Stimulated activated CD8-positive, alpha-beta memory T cell treated with anti-CD3 and anti-CD28 coated beads, Interleukin-15, amount 100 ng/mL, for 4 hours (primary cell): ENCODE results near the gene IGF2R.

Experiments used
- DNase-seq, 2 donors: peaks; one replicate each; pipeline ENCODE4 v3.0.0-alpha.2; 2020; ENCODE audit warnings: low read depth in 2 of 2

The IGF2R gene

DNA sequence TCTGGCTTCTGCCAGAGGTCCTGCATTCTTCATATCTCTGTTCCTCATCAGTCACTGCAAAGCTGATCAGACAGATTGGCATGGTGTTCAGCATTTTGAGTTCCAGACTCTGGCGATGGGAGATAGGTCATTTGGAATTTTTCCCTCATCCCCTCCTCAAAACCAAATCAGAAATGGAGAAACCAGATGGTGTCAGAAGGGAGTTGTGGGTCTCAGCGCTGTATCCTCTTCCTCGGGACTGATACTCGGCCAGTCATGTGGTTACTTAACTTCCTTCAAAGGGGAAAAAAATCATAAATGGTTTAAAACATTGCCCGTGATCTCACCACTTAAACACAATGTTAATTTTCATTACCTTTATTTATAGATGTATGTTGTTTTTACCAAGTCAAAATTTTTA is 75.8 kb downstream of the IGF2R start:
- DNase-seq: no peak

DNA sequence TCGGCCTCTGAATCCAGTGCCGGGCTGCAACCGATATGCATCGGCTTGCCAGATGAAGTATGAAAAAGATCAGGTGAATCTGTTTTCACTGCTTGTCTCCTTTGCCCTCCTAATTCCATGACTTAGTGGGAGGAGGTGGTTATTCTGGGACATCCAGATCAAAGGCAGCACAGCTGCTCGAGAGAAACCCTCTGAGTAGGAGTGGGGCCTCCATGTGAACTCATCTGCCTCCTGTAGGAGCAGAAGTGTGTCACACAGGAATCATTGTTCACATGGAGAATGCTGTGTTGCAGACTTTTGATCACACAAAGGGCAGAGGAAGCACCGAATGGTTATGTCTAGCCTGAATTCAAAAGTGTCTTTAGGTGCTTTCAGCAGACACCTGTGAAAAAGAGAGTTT is 79.6 kb downstream of the IGF2R start:
- no peak for DNase-seq

DNA sequence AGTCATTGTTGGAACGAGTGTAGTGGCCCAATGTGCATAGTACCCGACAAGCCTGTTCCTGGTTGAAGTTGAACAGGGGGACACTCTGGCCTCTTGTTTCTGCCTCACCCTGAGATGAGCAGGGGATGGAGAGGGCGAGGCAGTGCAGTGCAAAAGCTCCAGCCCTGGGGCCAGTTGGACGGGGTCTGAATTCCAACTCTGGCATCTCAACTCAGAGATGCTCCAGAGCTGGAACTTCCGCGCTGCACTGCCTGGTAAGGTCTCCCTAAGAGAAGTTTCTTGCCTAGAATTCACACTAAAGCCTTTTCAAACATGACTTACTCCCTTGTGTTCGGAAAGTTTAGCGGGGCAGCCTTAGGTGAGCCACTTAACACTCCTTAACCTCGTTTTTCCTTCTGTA is 80.5 kb downstream of the IGF2R start:
- DNase-seq: no peak

DNA sequence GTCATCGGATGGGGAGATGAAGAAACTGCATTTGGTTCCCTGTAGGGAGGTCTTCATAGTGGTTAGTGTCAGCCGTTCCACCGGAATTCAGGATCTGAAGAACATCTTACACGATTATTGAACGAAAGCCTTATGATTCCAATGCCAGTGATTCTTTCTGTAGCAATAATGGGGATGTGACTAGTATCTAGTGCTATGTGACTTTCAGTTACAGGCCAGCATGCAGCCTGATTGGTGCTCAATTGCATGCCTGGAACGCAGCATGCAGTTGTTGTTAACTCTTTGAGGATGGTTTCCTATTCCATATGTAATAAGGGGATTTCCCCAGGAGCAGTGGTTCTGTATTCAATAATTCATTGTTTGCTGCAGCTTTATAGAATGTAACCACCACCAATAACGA is 81.1 kb downstream of the IGF2R start:
- no peak for DNase-seq

DNA sequence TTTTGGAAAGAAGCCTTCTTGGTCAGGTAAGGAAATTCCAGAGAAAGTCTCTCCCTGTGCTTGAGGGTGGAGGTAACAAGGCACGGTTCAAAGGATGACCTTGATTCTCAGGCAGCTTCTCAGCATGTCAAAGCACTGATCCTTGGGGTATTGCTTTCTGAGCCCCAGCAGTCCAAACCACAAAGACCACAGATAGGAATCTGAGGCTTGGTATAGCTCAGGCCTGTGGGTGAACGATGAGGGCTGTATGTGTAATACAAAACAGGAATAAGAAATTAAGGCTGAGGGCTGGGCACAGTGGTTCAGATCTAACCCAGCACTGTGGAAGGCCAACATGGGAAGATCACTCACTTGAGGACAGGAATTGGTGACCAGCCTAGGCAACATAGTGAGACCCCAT is 82.5 kb downstream of the IGF2R start:
- DNase-seq: no peak

DNA sequence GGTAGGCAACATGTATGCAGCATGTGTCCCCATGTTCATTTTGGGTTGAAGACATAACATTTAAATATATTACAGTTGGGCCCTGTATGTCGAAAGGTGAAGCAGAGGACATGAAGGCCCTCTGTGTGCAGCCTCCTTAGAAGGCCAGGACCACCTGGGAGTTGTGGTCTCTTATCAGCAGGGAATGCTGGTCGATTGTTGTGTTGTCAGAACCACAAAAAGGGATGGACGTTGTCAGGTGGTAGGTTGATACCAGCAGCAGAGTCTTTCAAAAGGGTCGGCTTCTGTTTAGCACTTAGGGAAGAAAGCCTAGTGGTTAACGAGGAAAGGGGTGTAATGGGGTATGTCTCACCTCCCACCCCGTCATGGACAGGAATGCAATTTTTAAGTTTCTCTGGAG is 85.4 kb downstream of the IGF2R start:
- DNase-seq: no peak

DNA sequence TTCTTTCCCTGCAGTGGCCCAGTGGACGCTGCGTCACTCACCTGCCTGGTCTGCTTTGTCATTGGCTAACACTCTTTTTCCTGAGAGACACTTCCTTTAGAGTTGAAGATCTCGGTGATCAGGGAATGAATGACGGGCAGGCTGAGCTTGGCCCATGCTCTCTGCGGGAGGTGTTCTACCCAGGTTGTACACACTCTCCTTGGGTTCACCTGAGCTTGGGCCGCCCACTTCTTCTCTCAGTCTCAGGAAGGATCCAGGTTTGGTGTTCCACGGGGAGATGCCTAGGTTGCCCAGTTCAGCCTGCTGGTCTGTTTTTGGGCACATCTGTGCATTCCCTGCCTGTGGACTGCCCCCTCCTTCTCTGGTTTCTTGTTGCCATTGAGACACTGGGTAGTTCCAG is 86.0 kb downstream of the IGF2R start:
- no peak for DNase-seq

DNA sequence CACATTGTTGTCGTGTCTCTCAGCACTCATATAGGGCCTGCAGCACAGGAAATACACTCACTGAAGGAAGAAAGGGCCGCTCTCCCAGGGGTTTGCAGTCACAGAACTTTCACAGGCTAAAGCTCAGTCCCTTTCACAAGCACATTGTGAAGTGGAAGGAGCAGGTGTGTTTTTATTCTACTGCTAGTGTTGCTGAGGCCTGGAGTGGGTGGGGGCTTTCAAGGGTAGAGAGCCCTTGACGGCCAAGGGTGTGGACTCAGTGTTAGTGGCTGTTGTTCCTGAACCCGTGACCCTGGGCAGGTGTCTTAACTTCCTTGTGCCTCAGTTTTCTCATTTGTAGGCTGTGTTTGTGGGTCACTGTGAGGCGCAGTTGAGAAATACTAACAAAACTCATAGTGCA is 86.5 kb downstream of the IGF2R start:
- no peak for DNase-seq

DNA sequence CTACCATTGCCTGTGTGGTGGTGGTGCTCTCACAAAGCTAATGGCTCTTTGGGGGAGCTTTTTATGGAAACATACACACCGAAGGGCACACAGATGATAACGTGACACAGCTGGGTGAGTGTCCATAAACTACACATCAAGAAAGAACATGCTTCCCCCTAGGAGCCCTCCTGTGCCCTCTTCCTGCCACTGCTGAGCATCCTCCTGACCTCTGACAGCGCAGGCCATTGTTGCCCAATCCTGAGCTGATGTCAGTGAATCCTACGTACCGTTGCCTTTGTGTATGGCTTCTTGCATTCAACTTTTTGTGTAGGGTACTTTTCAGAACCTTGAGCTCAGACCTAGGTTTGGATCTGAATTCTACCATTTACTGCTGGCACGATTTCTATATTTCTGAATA is 86.9 kb downstream of the IGF2R start:
- no peak for DNase-seq

DNA sequence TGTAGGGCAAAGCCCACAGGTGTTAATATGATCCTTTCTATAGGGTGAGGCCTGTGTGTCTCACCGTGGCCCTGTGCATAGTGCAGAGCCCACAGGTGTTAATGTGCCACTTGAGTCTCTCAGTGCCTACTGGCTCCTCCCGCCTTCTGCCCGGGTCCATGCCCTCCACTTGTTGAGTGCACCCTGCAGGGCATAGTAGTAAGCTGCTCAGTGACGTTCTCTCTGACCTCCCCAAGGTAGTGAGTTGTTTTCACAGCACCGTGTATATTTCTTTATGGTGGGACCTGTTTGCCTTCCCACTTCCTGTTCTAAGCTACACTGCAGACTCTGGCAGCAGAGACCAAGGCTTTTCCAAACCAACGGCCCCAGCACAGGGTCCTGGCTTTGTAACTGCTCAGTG is 88.2 kb downstream of the IGF2R start:
- DNase-seq: no peak

DNA sequence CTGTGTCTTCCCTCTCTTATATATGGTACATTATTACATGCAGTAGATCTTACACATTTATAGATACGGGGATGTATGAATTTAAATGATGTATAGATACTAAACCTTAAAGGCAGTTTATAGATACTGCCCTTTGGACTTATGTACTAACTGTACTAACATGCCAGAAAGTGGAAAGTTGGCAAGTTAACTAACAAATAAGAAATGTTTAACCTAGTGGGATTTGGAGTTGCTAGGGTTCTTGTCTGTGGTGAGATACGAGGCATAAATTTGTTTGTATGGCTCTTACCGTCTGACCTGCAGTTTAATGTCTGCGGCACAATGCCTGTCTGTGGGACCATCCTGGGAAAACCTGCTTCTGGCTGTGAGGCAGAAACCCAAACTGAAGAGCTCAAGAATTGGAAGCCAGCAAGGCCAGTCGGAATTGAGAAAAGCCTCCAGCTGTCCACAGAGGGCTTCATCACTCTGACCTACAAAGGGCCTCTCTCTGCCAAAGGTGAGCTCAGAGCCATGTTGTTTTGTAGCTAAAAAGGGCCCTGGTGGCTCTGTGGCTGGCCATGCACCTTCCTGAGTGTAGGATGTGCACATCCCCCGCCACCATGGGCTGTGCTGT is 89.8 kb downstream of the IGF2R start:
- no peak for DNase-seq

DNA sequence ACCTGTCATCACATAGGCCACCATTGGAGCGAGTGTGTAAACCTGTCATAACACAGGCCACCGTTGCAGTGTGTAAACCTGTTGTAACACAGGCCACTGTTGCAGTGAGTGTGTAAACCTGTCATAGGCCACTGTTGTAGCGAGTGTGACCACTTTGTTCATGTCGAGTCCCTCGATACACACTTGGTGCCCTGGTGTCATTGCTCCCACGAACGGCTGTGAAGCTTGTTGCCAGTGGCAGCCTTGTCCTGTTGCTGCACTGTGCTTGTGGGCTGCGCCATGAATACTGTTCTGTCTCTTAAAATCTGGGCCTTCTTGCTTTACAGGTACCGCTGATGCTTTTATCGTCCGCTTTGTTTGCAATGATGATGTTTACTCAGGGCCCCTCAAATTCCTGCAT is 91.3 kb downstream of the IGF2R start:
- no peak for DNase-seq

DNA sequence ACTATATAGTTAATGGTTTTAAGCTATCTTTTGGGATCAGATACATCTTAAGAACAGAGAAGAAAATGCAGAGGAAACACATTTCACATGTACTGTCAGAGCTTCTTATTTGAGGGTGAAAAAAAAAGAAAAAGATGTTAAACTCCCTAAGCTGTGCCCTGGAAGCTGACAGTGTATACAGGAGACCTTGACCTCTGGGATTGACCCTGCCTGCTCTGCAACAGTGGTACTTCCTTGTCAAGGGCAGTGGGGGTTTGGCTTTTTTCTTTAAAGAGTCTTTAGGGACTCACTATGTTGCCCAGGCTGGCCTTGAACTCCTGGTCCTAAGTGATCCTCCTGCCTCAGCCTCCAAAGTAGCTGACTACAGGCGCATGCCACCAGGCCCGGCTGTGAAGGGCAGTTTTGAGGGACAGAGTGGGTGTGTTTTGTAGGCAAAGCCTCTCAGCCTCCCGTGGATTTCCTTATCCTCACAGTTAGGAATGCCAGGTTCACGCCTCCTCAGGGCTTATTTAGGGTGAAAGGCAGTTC is 92.1 kb downstream of the IGF2R start:
- DNase-seq: no peak

DNA sequence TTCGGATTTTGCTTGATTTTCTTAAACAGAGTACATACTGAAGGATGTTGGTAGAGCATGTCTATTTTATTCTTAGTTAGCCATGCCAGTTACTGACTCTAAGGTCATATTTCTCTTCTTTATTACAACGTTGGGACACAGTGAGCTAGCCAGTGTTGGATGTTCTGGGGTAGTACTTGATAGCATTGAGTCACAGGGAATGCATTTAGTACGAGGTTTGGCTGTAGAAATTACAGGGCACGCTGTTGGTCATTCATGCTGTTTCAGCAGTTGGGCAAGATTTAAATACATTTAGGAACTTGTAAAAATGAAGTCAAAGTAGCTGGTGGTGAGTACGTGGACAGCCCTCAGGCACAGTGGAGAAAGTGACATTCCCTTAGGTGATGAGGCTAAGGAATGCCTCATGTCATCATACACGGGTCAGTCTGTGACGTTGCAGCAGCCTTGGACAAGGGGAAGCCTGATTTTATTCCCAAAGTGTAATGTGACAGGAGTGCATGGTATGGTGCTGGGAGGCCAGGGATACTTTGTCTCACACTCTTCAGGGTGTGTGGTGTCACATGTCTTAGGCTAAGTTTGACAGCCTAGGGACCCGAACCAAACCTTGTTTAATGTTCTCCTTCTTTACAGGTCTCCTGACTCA is 95.0 kb downstream of the IGF2R start:
- DNase-seq: no peak

DNA sequence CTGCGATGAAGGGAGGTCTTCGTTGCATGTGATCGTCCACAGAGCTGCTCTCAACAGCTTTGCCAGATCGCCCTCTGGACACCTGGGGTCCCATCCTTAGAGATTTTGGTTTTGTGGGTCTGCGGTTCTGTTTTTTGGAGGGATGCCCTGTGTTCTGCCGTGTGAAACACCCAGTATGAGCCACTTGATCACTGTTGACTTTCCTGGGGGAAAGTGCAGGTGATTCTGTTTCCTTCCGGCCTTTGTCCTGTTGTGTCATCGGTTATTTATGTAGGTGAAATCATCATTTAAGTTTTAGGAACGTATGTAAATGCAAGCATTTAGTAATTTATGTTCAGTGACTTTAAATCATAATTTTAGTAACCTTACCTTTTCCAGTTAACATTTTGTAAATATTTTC is 96.3 kb downstream of the IGF2R start:
- DNase-seq: no peak

DNA sequence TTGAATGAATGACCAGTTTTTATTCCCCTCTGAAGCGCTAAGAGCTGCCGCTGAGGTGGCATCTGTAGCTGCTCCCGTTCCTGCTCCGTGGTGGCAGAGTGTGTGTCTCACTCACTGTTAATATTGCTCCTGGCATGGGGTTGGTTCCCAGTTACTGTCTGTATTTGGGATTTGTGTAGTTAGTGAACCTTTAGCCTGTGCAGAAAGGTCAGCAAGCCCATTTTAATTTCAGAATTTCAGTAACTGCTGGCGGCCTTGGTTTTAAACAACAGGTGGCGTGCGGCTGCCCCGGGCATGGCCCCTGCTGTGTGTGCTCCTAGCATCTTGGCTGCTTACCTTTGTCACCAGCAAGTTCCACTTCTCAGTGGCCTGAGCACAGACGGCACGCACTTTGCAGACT is 98.7 kb downstream of the IGF2R start:
- DNase-seq: no peak

DNA sequence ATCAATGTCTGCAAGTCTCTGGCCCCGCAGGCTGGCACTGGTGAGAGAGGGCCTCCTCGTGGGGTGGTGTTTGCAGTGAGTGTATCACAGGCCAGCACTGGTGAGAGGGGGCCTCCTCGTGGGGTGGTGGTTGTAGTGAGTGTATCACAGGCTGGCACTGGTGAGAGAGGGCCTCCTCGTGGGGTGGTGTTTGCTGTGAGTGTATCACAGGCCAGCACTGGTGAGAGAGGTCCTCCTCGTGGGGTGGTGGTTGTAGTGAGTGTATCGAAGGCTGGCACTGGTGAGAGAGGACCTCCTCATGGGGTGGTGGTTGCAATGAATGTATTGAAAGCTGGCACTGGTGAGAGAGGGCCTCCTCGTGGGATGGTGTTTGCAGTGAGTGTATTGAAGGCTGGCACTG is 99.5 kb downstream of the IGF2R start:
- DNase-seq: no peak

DNA sequence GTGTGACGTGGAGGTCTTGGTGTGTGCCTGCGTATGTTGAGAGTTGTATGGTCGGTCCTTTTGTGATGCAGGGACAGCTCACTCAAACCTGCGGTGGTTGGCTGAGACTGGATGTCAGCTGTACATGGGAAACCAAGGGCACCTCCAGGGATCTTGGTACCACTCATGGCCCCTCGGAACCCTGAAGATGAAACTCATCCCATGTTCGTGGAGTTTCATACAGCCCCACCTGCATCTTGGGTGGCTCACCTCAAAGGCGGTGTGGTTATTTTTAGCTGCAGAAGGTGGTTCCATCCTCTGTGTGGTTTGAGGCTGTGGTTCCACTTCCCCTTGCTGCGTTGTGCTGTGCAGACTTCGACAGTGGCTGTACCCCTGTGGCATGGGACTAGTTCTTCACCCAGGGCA is 100.2 kb downstream of the IGF2R start:
- no peak for DNase-seq

DNA sequence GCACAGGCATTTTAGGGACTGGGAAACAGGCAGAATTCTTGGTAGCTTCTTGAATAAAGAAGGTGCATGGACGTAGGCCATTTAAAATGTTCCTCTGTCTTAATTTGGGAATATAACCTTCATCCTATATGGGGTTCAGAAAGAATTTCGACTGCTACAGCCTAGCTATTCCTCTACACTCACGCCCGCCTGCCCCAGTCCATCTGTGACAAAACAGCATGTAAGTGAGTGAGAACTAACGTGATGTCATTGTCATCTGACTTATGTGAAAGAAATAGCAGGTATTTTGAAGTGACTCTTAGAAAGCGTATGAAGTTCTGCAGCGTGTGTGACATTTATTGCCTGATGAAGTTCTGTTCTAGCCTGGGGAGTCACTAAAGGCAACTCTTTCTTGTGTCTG is 100.6 kb downstream of the IGF2R start:
- no peak for DNase-seq

DNA sequence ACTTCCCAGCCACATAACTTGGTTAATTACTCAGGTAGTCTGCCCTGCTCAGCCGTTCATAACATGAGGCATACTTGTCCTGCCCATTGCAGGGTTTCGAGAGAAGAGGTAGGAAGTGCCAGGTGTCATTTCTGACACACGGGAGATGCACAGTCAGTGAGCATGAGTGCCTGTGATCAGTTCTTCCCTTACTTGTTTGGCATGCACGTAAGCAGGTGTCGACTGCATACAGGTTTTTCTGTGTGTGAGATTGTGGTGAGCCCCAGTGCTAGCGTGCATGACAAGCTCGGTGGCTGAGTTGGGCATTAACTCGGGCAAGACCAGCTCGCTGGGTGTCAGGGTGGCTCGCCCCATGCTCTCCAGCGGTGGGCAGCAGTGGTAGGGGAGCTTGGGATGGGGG is 101.5 kb downstream of the IGF2R start:
- DNase-seq: no peak

DNA sequence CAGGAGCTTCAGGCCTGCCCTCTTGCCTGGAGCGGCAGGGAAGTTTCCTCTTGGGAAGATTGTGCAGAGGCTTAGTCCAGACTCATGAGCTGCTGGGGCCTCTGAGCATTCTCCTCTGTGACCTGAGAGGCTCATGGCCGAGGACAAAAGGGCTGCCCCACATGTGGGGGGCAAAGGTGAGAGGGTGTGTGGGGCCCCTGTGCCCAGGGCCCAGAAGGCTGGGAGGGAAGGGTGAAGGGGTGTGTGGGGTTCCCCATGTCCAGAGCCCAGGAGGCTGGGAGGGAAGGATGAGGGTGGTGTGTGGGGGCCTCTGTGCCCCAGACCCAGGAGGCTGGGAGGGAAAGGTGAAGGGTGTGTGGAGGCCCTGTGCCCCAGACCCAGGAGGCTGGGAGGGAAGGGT is 101.9 kb downstream of the IGF2R start:
- no peak for DNase-seq

DNA sequence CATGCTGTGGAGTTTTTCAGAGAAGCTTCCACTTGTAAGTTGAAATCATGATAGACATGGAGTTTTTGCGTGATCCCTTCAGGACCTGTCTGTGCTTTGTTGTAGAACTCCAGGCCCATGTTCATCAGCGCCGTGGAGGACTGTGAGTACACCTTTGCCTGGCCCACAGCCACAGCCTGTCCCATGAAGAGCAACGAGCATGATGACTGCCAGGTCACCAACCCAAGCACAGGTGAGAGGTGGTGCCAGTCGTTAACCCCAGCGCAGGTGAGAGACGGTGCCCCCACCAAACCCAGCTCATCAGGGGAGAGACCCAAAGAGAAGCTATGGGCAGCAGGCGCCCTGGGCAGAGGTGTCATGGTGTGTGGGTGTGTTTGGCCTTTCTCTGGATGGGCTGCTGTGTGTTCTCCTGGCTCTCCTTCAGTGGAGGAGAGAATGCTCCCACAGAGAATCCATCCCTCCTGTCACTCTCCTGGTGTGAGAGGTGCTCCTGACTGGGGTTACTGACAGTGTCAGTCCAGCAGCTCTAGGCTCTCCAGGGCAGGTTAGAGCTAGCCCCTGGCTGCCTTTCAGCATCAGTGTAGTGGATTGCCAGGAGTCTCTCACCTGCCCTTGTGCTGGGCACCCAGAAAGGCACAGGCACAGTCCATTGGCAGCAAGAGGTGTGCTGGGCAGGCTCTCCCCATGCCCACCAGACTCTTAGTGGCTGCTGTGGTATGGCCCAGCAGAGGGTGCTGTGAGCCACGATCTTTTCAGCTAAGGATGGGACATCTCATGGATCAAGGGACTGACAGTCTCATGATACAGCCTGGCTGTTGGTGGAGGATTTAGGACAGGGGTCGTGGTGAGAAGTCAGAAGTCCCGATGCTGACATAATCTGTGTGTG is 103.2 kb downstream of the IGF2R start:
- no peak for DNase-seq

DNA sequence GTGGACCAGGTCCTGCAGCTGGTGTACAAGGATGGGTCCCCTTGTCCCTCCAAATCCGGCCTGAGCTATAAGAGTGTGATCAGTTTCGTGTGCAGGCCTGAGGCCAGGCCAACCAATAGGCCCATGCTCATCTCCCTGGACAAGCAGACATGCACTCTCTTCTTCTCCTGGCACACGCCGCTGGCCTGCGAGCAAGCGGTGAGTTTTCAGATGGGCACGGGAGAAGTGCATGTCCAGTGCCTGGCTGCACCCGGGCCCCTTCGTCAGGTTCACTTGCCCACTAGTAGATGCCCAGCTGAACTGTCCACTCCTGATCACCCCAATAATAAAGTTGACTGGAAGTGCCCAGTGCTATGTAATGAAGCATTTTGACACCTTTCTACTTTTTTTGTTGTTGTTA is 104.4 kb downstream of the IGF2R start:
- no peak for DNase-seq
